RPMI7951 (cell line): ENCODE results near the gene STON1. TPM values are rescaled to one million over a fixed set of nuclear protein-coding genes. Genes with fewer than 3 reads are reported as not detected.

Source experiments
- DNase-seq: peaks from one replicate; pipeline ENCODE4 v3.0.0-alpha.2; 2012; ENCODE audit warnings: low read depth
- total RNA-seq: library from RNA; depleted of rRNA; stranded (reverse); fragments of >200 nt; shearing (Covaris generic); gene quantifications from 2 replicates; pipeline ENCODE4 v1.2.3, GENCODE V29; 2014; rRNA removed

STON1 gene
- total RNA-seq, 1 experiment from 2014 or later, result 7.0 TPM

GRCh38 chr2:48619526-48619925 lies 89.6 kb downstream of the STON1 start:
- no peak for DNase-seq

GRCh38 chr2:48620604-48621003 lies 90.7 kb downstream of the STON1 start:
- DNase-seq, result no peak

- peak; percentile 56 for DNase-seq
Measured at GRCh38 chr2:48622691-48623090, 92.7 kb downstream of the STON1 start.

- DNase-seq, result no peak
Measured at GRCh38 chr2:48624696-48625095, 94.7 kb downstream of the STON1 start.

- DNase-seq, result no peak
Measured at GRCh38 chr2:48626047-48626446, 96.1 kb downstream of the STON1 start.

- DNase-seq, result no peak
Measured at GRCh38 chr2:48633143-48633542, 103.2 kb downstream of the STON1 start.

- no peak for DNase-seq
Measured at GRCh38 chr2:48635786-48636185, 105.8 kb downstream of the STON1 start.

- DNase-seq, result no peak
Measured at GRCh38 chr2:48638261-48638660, 108.3 kb downstream of the STON1 start.

Other genes with a start within 250 kb of the STON1 start
- 49.1 and 56.0 TPM in 2 replicates for gene FOXN2, start 215.5 kb upstream of the STON1 start, total RNA-seq
- 10.2 and 12.0 TPM in 2 replicates for gene PPP1R21, start 89.4 kb upstream of the STON1 start, total RNA-seq
- gene GTF2A1L, start 87.7 kb downstream of the STON1 start, total RNA-seq, result 0.29 and 0.60 TPM in 2 replicates
- not detected in 2 replicates for gene LHCGR, start 225.6 kb downstream of the STON1 start, total RNA-seq